SK-N-SH (cell line): Measurements from ENCODE around the gene METTL27.

Experiments used
- POLR2AphosphoS5 ChIP-seq: IDR thresholded peaks from 2 replicates; pipeline ENCODE4 v1.6.1; 2012; ENCODE audit warnings: low read depth, low read length
- SMC3 ChIP-seq: IDR thresholded peaks from 2 replicates; pipeline ENCODE4 v1.6.1; 2012; ENCODE audit warnings: low read depth, low read length, improper control_type of control experiment
- TF ChIP-seq, protein P1 (sequence below): fragments of 200-600 bp; sonication (generic); IDR thresholded peaks from 2 replicates; pipeline ENCODE4 v1.6.1; 2017; ENCODE audit warnings: antibody characterized with exemption, mild to moderate bottlenecking, moderate library complexity
- TF ChIP-seq, protein P2 (sequence below): IDR thresholded peaks from 2 replicates; pipeline ENCODE4 v1.6.1; 2012; ENCODE audit warnings: mild to moderate bottlenecking, low read depth, low read length, moderate library complexity
- TF ChIP-seq, protein P3 (sequence below): IDR thresholded peaks from 2 replicates; pipeline ENCODE4 v1.4.0; 2012; ENCODE audit warnings: low read depth

DNA sequence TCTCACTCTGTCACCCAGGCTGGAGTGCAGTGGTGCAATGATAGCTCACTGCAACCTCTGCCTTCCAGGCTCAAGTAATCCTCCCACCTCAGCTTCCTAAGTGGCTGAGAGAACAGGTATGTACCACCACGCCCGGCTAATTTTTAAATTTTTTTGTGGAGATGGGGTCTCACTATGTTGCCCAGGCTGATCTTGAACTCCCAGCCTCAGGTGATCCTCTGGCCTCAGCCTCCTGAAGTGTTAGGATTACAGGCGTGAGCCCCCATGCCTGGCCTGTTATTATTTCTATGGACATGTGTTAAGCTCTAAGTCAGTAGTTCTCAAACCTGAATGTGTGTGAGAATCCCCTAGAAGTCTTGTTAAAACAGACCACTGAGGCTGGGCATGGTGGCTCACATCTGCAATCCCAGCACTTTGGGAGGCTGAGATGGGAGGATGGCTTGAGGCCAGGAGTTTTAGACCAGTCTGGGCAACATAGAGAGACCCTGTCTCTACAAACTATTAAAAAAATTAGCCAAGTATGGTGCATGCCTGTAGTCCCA, 43.2 kb upstream of the METTL27 start:
- TF ChIP-seq, protein P1, sequence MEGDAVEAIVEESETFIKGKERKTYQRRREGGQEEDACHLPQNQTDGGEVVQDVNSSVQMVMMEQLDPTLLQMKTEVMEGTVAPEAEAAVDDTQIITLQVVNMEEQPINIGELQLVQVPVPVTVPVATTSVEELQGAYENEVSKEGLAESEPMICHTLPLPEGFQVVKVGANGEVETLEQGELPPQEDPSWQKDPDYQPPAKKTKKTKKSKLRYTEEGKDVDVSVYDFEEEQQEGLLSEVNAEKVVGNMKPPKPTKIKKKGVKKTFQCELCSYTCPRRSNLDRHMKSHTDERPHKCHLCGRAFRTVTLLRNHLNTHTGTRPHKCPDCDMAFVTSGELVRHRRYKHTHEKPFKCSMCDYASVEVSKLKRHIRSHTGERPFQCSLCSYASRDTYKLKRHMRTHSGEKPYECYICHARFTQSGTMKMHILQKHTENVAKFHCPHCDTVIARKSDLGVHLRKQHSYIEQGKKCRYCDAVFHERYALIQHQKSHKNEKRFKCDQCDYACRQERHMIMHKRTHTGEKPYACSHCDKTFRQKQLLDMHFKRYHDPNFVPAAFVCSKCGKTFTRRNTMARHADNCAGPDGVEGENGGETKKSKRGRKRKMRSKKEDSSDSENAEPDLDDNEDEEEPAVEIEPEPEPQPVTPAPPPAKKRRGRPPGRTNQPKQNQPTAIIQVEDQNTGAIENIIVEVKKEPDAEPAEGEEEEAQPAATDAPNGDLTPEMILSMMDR, result no peak
- TF ChIP-seq, protein P2, sequence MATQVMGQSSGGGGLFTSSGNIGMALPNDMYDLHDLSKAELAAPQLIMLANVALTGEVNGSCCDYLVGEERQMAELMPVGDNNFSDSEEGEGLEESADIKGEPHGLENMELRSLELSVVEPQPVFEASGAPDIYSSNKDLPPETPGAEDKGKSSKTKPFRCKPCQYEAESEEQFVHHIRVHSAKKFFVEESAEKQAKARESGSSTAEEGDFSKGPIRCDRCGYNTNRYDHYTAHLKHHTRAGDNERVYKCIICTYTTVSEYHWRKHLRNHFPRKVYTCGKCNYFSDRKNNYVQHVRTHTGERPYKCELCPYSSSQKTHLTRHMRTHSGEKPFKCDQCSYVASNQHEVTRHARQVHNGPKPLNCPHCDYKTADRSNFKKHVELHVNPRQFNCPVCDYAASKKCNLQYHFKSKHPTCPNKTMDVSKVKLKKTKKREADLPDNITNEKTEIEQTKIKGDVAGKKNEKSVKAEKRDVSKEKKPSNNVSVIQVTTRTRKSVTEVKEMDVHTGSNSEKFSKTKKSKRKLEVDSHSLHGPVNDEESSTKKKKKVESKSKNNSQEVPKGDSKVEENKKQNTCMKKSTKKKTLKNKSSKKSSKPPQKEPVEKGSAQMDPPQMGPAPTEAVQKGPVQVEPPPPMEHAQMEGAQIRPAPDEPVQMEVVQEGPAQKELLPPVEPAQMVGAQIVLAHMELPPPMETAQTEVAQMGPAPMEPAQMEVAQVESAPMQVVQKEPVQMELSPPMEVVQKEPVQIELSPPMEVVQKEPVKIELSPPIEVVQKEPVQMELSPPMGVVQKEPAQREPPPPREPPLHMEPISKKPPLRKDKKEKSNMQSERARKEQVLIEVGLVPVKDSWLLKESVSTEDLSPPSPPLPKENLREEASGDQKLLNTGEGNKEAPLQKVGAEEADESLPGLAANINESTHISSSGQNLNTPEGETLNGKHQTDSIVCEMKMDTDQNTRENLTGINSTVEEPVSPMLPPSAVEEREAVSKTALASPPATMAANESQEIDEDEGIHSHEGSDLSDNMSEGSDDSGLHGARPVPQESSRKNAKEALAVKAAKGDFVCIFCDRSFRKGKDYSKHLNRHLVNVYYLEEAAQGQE, result no peak
- no peak for TF ChIP-seq SMC3
- TF ChIP-seq POLR2AphosphoS5, result no peak
- TF ChIP-seq, protein P3, sequence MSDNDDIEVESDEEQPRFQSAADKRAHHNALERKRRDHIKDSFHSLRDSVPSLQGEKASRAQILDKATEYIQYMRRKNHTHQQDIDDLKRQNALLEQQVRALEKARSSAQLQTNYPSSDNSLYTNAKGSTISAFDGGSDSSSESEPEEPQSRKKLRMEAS, result no peak
